Cardiac muscle cell (in vitro differentiated cells and primary cell): ENCODE measurements around the gene MADD. TPM values are rescaled to one million over a fixed set of nuclear protein-coding genes. Genes with fewer than 3 reads are reported as not detected.

ENCODE experiments used
- DNase-seq, 2 donors: peaks; one replicate each; pipeline versions ENCODE4 v3.0.0 to v3.0.0-alpha.2; 2010 to 2017; ENCODE audit warnings: low read depth in 1 of 2, low spot score in 1 of 2
- H3K27ac ChIP-seq: fragments of 200-600 bp; sonication (generic); 2 replicates; pipeline ENCODE4 v1.5.1; 2016
- H3K27me3 ChIP-seq: fragments of 200-600 bp; sonication (generic); 2 replicates; pipeline ENCODE4 v1.6.0; 2016; ENCODE audit warnings: control low read depth
- H3K36me3 ChIP-seq: fragments of 200-600 bp; sonication (generic); 2 replicates; pipeline ENCODE4 v1.5.1; 2016; ENCODE audit warnings: control low read depth
- H3K4me1 ChIP-seq: fragments of 200-600 bp; sonication (generic); 2 replicates; pipeline ENCODE4 v1.8.1; 2017; ENCODE audit warnings: low read depth, mild to moderate bottlenecking, mixed run types
- H3K4me3 ChIP-seq: fragments of 200-600 bp; sonication (generic); 2 replicates; pipeline ENCODE4 v1.5.1; 2016; ENCODE audit warnings: mild to moderate bottlenecking
- H3K9me3 ChIP-seq: fragments of 200-600 bp; sonication (generic); 2 replicates; pipeline ENCODE4 v1.5.1; 2017; ENCODE audit warnings: low read depth, mild to moderate bottlenecking, control low read depth
- CTCF ChIP-seq: IDR thresholded peaks from 2 replicates; pipeline ENCODE4 v1.5.1; 2012; ENCODE audit warnings: low read depth, mild to moderate bottlenecking, low read length
- polyA plus RNA-seq: library from polyadenylated mRNA; unstranded; fragments of >200 nt; fragmentation: Nextera tagmentation; extraction: Ambion mirVana; gene quantifications from 2 replicates; pipeline ENCODE4 v1.2.1, GENCODE V29; 2016
- total RNA-seq: library from RNA; depleted of rRNA; stranded (reverse); fragments of >200 nt; gene quantifications from 2 replicates; pipeline ENCODE4 v1.2.3, GENCODE V29; 2016

The MADD gene
- total and polyA plus RNA-seq, 2 experiments from 2014 or later: 58.8 to 103 TPM

GRCh38 chr11:47379317-47379716 is 109.4 kb downstream of the MADD start:
- no peak for TF ChIP-seq CTCF
- Histone ChIP-seq H3K4me3 (no peak overlapping the region), H3K9me3 (no peaks in the 10 kb centered on the region)

More at GRCh38 chr11:47379317-47379716, 109.4 kb downstream of the MADD start:
- no peak overlapping the region for H3K27ac ChIP-seq
- H3K36me3 ChIP-seq: no peaks in the 10 kb centered on the region
- H3K27me3 ChIP-seq: no peaks in the 10 kb centered on the region
- peaks cover 9% of the 10 kb centered on the region for H3K4me1 ChIP-seq
- no peak for DNase-seq

Other genes with a start within 250 kb of the MADD start
- 136 and 143 TPM in 2 replicates for gene ARFGAP2, start 93.3 kb upstream of the MADD start, total RNA-seq
- gene ARFGAP2, start 93.3 kb upstream of the MADD start, polyA plus RNA-seq: 107 and 126 TPM in 2 replicates
- 62.6 and 113 TPM in 2 replicates for gene PACSIN3, start 83.7 kb upstream of the MADD start, total RNA-seq
- gene PACSIN3, start 83.7 kb upstream of the MADD start, polyA plus RNA-seq: 79.8 and 116 TPM in 2 replicates
- 45.1 and 79.4 TPM in 2 replicates for gene DDB2, start 55.2 kb upstream of the MADD start, total RNA-seq
- gene DDB2, start 55.2 kb upstream of the MADD start, polyA plus RNA-seq: 40.5 and 65.2 TPM in 2 replicates
- 87.7 and 94.0 TPM in 2 replicates for gene ACP2, start 21.3 kb upstream of the MADD start, total RNA-seq
- 67.1 and 67.5 TPM in 2 replicates for gene ACP2, start 21.3 kb upstream of the MADD start, polyA plus RNA-seq
- gene NR1H3, start 12.1 kb upstream of the MADD start, total RNA-seq: 21.4 and 31.6 TPM in 2 replicates
- gene NR1H3, start 12.1 kb upstream of the MADD start, polyA plus RNA-seq: 16.2 and 30.6 TPM in 2 replicates
- 489 and 605 TPM in 2 replicates for gene MYBPC3, start 82.6 kb downstream of the MADD start, total RNA-seq
- gene MYBPC3, start 82.6 kb downstream of the MADD start, polyA plus RNA-seq: 476 and 751 TPM in 2 replicates
- gene SPI1, start 108.4 kb downstream of the MADD start, total RNA-seq: not detected in 2 replicates
- gene SPI1, start 108.4 kb downstream of the MADD start, polyA plus RNA-seq: 0.56 and 1.3 TPM in 2 replicates
- 71.7 and 79.4 TPM in 2 replicates for gene SLC39A13, start 138.5 kb downstream of the MADD start, total RNA-seq
- gene SLC39A13, start 138.5 kb downstream of the MADD start, polyA plus RNA-seq: 80.8 and 86.6 TPM in 2 replicates
- gene PSMC3, start 156.3 kb downstream of the MADD start, total RNA-seq: 107 and 161 TPM in 2 replicates
- gene PSMC3, start 156.3 kb downstream of the MADD start, polyA plus RNA-seq: 161 and 236 TPM in 2 replicates
- gene RAPSN, start 179.0 kb downstream of the MADD start, total RNA-seq: not detected in 2 replicates
- gene RAPSN, start 179.0 kb downstream of the MADD start, polyA plus RNA-seq: not detected in 2 replicates